ENCODE results near the gene HBG1.

Gene HBG1

DNA sequence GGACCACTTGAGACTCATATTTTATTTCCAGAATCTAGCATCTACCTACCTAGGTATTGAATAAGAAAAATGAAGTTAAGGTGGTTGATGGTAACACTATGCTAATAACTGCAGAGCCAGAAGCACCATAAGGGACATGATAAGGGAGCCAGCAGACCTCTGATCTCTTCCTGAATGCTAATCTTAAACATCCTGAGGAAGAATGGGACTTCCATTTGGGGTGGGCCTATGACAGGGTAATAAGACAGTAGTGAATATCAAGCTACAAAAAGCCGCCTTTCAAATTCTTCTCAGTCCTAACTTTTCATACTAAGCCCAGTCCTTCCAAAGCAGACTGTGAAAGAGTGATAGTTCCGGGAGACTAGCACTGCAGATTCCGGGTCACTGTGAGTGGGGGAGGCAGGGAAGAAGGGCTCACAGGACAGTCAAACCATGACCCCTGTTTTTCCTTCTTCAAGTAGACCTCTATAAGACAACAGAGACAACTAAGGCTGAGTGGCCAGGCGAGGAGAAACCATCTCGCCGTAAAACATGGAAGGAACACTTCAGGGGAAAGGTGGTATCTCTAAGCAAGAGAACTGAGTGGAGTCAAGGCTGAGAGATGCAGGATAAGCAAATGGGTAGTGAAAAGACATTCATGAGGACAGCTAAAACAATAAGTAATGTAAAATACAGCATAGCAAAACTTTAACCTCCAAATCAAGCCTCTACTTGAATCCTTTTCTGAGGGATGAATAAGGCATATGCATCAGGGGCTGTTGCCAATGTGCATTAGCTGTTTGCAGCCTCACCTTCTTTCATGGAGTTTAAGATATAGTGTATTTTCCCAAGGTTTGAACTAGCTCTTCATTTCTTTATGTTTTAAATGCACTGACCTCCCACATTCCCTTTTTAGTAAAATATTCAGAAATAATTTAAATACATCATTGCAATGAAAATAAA is 24.8 kb downstream of the HBG1 start:
- H3K9ac ChIP-seq (ENCODE audit: low read depth, low read length, poor library complexity, severe bottlenecking), result no peak overlapping the region
- TF ChIP-seq EZH2phosphoT487 (IDR thresholded peaks at IDR 0.05; ENCODE audit: borderline replicate concordance) (no peak), CTCF (conservative IDR thresholded peaks at IDR 0.05; ENCODE audit: low read length) (no peak)
- H3K9me2 ChIP-seq (replicated peaks; ENCODE audit: low read depth, low read length), result no peaks in the 10 kb centered on the region
- H4K20me1 ChIP-seq (ENCODE audit: insufficient read depth, low read length, poor library complexity, severe bottlenecking), result no peaks in the 10 kb centered on the region
- H3K4me1 ChIP-seq (ENCODE audit: insufficient read depth, low read length, poor library complexity, severe bottlenecking), result no peaks in the 10 kb centered on the region
- H2AFZ ChIP-seq (ENCODE audit: low read length), result no peak overlapping the region
- no peaks in the 10 kb centered on the region for H3K79me2 ChIP-seq (ENCODE audit: insufficient read depth, low read length)
- H3K36me3 ChIP-seq (ENCODE audit: insufficient read depth, low read length), result no peaks in the 10 kb centered on the region
- H3K4me3 ChIP-seq (ENCODE audit: low read length, poor library complexity, severe bottlenecking), result no peak overlapping the region
- no peaks in the 10 kb centered on the region for H3F3A ChIP-seq (ENCODE audit: low read depth)
- H3K27me3 ChIP-seq (ENCODE audit: insufficient read depth, low read length, poor library complexity, severe bottlenecking), result no peaks in the 10 kb centered on the region
- no peaks in the 10 kb centered on the region for H3K9me3 ChIP-seq (ENCODE audit: insufficient read depth, low read depth, low read length)
- H3K4me2 ChIP-seq (ENCODE audit: low read depth, low read length, poor library complexity, severe bottlenecking), result no peak overlapping the region

DNA sequence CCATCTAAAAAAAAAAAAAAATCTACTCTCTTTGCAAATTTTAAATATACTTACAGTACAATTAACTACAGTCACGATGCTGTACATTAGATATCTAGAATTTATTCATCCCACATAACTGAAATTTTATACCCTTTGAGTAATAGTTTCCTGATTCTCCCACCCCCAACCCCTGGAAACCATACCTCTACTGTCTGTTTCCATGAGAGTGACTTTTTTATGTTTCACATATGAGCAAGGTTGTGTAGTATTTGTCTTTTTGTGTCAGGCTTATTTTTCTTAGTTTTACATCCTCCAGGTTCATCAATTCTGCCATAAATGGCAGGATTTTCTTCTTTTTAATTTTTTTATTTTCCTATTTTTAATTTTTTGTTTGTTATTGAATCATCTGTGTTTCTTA is 26.0 kb downstream of the HBG1 start:
- no peaks in the 10 kb centered on the region for H3K9me2 ChIP-seq (replicated peaks; ENCODE audit: low read depth, low read length)
- H4K20me1 ChIP-seq (ENCODE audit: insufficient read depth, low read length, poor library complexity, severe bottlenecking), result no peaks in the 10 kb centered on the region
- H3K9ac ChIP-seq (ENCODE audit: low read depth, low read length, poor library complexity, severe bottlenecking), result no peak overlapping the region
- no peaks in the 10 kb centered on the region for H3K27me3 ChIP-seq (ENCODE audit: insufficient read depth, low read length, poor library complexity, severe bottlenecking)
- no peak for TF ChIP-seq CTCF (conservative IDR thresholded peaks at IDR 0.05; ENCODE audit: low read length)
- no peaks in the 10 kb centered on the region for H3K79me2 ChIP-seq (ENCODE audit: insufficient read depth, low read length)
- H3K4me3 ChIP-seq (ENCODE audit: low read length, poor library complexity, severe bottlenecking), result no peak overlapping the region
- no peak overlapping the region for H3K4me2 ChIP-seq (ENCODE audit: low read depth, low read length, poor library complexity, severe bottlenecking)
- no peak overlapping the region for H2AFZ ChIP-seq (ENCODE audit: low read length)
- no peaks in the 10 kb centered on the region for H3K9me3 ChIP-seq (ENCODE audit: insufficient read depth, low read depth, low read length)
- no peaks in the 10 kb centered on the region for H3K36me3 ChIP-seq (ENCODE audit: insufficient read depth, low read length)
- H3F3A ChIP-seq (ENCODE audit: low read depth), result no peaks in the 10 kb centered on the region
- H3K4me1 ChIP-seq (ENCODE audit: insufficient read depth, low read length, poor library complexity, severe bottlenecking), result no peaks in the 10 kb centered on the region

DNA sequence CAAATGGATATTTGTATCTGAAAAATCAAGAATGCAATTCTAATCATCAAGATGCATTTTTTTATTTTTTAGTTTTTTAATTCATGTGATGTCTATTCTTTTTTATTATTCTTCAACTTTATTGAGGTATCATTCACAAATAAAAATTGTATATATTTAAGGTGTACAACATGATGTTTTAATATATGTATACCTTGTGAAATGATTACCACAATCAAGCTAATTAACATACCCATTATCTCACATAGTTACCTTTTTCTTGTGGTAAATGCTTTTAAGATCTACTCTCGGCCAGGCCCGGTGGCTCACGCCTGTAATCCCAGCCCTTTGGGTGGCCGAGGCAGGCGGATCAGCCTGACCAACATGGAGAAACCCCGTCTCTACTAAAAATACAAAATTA is 26.5 kb downstream of the HBG1 start:
- Histone ChIP-seq H3K4me1 (ENCODE audit: insufficient read depth, low read length, poor library complexity, severe bottlenecking) (no peaks in the 10 kb centered on the region), H3F3A (ENCODE audit: low read depth) (no peaks in the 10 kb centered on the region), H4K20me1 (ENCODE audit: insufficient read depth, low read length, poor library complexity, severe bottlenecking) (no peaks in the 10 kb centered on the region), H3K9ac (ENCODE audit: low read depth, low read length, poor library complexity, severe bottlenecking) (no peak overlapping the region), H2AFZ (ENCODE audit: low read length) (no peak overlapping the region), H3K36me3 (ENCODE audit: insufficient read depth, low read length) (no peaks in the 10 kb centered on the region), H3K79me2 (ENCODE audit: insufficient read depth, low read length) (no peaks in the 10 kb centered on the region), H3K9me3 (ENCODE audit: insufficient read depth, low read depth, low read length) (no peaks in the 10 kb centered on the region), H3K4me2 (ENCODE audit: low read depth, low read length, poor library complexity, severe bottlenecking) (no peak overlapping the region), H3K27me3 (ENCODE audit: insufficient read depth, low read length, poor library complexity, severe bottlenecking) (no peaks in the 10 kb centered on the region), H3K9me2 (replicated peaks; ENCODE audit: low read depth, low read length) (no peaks in the 10 kb centered on the region), H3K4me3 (ENCODE audit: low read length, poor library complexity, severe bottlenecking) (no peak overlapping the region)
- no peak for TF ChIP-seq EZH2phosphoT487 (IDR thresholded peaks at IDR 0.05; ENCODE audit: borderline replicate concordance)
- TF ChIP-seq CTCF (conservative IDR thresholded peaks at IDR 0.05; ENCODE audit: low read length), result no peak

Data from Loucy (cell line).